Measurements from ENCODE around the gene ABCC3.
A peak's percentile ranks its signal among the peaks of the same experiment; 100 is the strongest.
"Not testable (repeated sequence)": the region's sequence is repeated elsewhere in the genome, so short reads cannot be mapped to it uniquely, and the experiment has no call there.

Gene ABCC3

GRCh38 chr17:50707289-50708049 lies 72.8 kb downstream of the ABCC3 start, which contains the start of gene ANKRD40:
Gene ANKRD40, minus strand, starts transcription at chr17:50707914. Its CDS starts 260 bp downstream, at chr17:50707654.
- DNase-seq (ENCODE audit: low read depth in 2 of 2), result peak; percentile 78 to 86

GRCh38 chr17:50708050-50709000 lies 73.6 kb downstream of the ABCC3 start:
- DNase-seq (ENCODE audit: low read depth in 2 of 2), result no peak

GRCh38 chr17:50709053-50709452 lies 74.4 kb downstream of the ABCC3 start:
- DNase-seq (ENCODE audit: low read depth in 2 of 2), result not testable (repeated sequence)

GRCh38 chr17:50710025-50710424 lies 75.3 kb downstream of the ABCC3 start:
- DNase-seq (ENCODE audit: low read depth in 2 of 2), result no peak

- no peak for DNase-seq (ENCODE audit: low read depth in 2 of 2)
These were observed 76.0 kb downstream of the ABCC3 start for GRCh38 chr17:50710650-50711049.

- DNase-seq (ENCODE audit: low read depth in 2 of 2), result no peak
These were observed 78.0 kb downstream of the ABCC3 start for GRCh38 chr17:50712641-50713040.

GRCh38 chr17:50715471-50715870 lies 80.8 kb downstream of the ABCC3 start:
- DNase-seq (ENCODE audit: low read depth in 2 of 2), result no peak

- peak; percentile 84 for DNase-seq (ENCODE audit: low read depth in 2 of 2)
These were observed 84.7 kb downstream of the ABCC3 start, which contains the start of gene LUC7L3 for GRCh38 chr17:50719144-50719923. Gene LUC7L3, plus strand, starts transcription at chr17:50719603. Its CDS starts 130 bp downstream, at chr17:50719733.

GRCh38 chr17:50719924-50720794 lies 85.5 kb downstream of the ABCC3 start:
- no peak for DNase-seq (ENCODE audit: low read depth in 2 of 2)

GRCh38 chr17:50721194-50722010 lies 86.7 kb downstream of the ABCC3 start:
- DNase-seq (ENCODE audit: low read depth in 2 of 2), result no peak

GRCh38 chr17:50722746-50723145 lies 88.1 kb downstream of the ABCC3 start:
- no peak for DNase-seq (ENCODE audit: low read depth in 2 of 2)

- DNase-seq (ENCODE audit: low read depth in 2 of 2), result not testable (repeated sequence)
These were observed 89.9 kb downstream of the ABCC3 start for GRCh38 chr17:50724622-50725021.

- DNase-seq (ENCODE audit: low read depth in 2 of 2), result no peak
These were observed 91.3 kb downstream of the ABCC3 start for GRCh38 chr17:50725769-50726655.

GRCh38 chr17:50728112-50728429 lies 93.4 kb downstream of the ABCC3 start:
- DNase-seq (ENCODE audit: low read depth in 2 of 2), result no peak

GRCh38 chr17:50728881-50729765 lies 94.4 kb downstream of the ABCC3 start:
- no peak for DNase-seq (ENCODE audit: low read depth in 2 of 2)

- DNase-seq (ENCODE audit: low read depth in 2 of 2), result no peak
These were observed 97.1 kb downstream of the ABCC3 start for GRCh38 chr17:50731575-50732460.

- DNase-seq (ENCODE audit: low read depth in 2 of 2), result no peak
These were observed 100.6 kb downstream of the ABCC3 start for GRCh38 chr17:50735287-50735686.

Measured in stimulated activated CD8-positive, alpha-beta memory T cell treated with anti-CD3 and anti-CD28 coated beads, Interleukin-2, amount 100 ng/mL, for 1 hour (primary cell).